HepG2 (cell line): ENCODE results near the gene HELT. TPM values are rescaled to one million over a fixed set of nuclear protein-coding genes. Genes with fewer than 3 reads are reported as not detected.

ENCODE experiments used
- HNRNPLL ChIP-seq: fragments of 200-400 bp; formaldehyde crosslinking; IDR thresholded peaks from 2 replicates; pipeline ENCODE4 v1.6.1; 2017; ENCODE audit warnings: mild to moderate bottlenecking, low read depth, low read length; ENCODE audit not compliant: poor library complexity, severe bottlenecking
- KDM5B ChIP-seq: sonication (generic); formaldehyde crosslinking; IDR thresholded peaks from 2 replicates; pipeline ENCODE4 v1.4.0; 2020; ENCODE audit warnings: missing genetic modification reagents, mild to moderate bottlenecking, borderline replicate concordance
- MAFK ChIP-seq, 2 experiments: IDR thresholded peaks in 1 of 2; conservative IDR thresholded peaks in 1 of 2; 2 replicates each; pipeline ENCODE4 v1.6.1; 2011; ENCODE audit warnings: improper control_type of control experiment in 2 of 2, low read length in 2 of 2
- MBNL3 ChIP-seq: fragments of 250-450 bp; sonication (Bioruptor Pico); conservative IDR thresholded peaks from 2 replicates; pipeline ENCODE4 v1.8.0; 2022; ENCODE audit warnings: mild to moderate bottlenecking, inconsistent platforms
- MXD3 ChIP-seq: IDR thresholded peaks from 2 replicates; pipeline ENCODE4 v1.6.1; 2016; ENCODE audit warnings: mild to moderate bottlenecking, missing biosample characterization, missing genetic modification reagents
- STAT6 ChIP-seq: sonication (generic); formaldehyde crosslinking; IDR thresholded peaks from 2 replicates; pipeline ENCODE4 v1.4.0; 2020; ENCODE audit warnings: missing genetic modification reagents, mild to moderate bottlenecking, borderline replicate concordance
- TERF1 ChIP-seq: sonication (generic); formaldehyde crosslinking; IDR thresholded peaks from 2 replicates; pipeline ENCODE4 v1.8.0; 2022; ENCODE audit warnings: mild to moderate bottlenecking, missing genetic modification reagents, moderate library complexity
- ZIK1 ChIP-seq: sonication (generic); formaldehyde crosslinking; IDR thresholded peaks from 2 replicates; pipeline ENCODE4 v1.5.0; 2020; ENCODE audit warnings: mild to moderate bottlenecking, low read depth, missing genetic modification reagents, borderline replicate concordance
- ZNF562 ChIP-seq: sonication (generic); formaldehyde crosslinking; IDR thresholded peaks from 2 replicates; pipeline ENCODE4 v1.8.0; 2022; ENCODE audit warnings: missing genetic modification reagents, borderline replicate concordance
- polyA plus RNA-seq, 8 experiments: library from polyadenylated mRNA; depleted of rRNA in 3 of 8; stranded (reverse) in 7 of 8; unstranded in 1 of 8; fragments of >200 nt; fragmentation: Illumina TruSeq in 4 of 8; extraction: Trizol in 4 of 8; gene quantifications; 2 replicates each; pipeline versions ENCODE4 v1.2.1 to v1.2.3, GENCODE V29; 2011 to 2016; ENCODE audit warnings: low read depth in 4 of 8, missing spikeins in 1 of 8, mixed read lengths in 1 of 8; ENCODE audit not compliant: insufficient read depth in 1 of 8
- total RNA-seq, 5 experiments: library from RNA; depleted of rRNA; stranded (reverse); fragments of >200 nt; fragmentation: Illumina TruSeq; extraction: Trizol; gene quantifications; 2 replicates each; pipeline ENCODE4 v1.2.3, GENCODE V29; 2016; ENCODE audit warnings: low read depth in 1 of 5
- TF ChIP-seq, protein P1 (sequence below): IDR thresholded peaks from 2 replicates; pipeline ENCODE4 v1.6.1; 2012; ENCODE audit warnings: low read length, improper control_type of control experiment

Gene HELT
- total and polyA plus RNA-seq, 2 of the 13 experiments (the other 11 are each of a cell fraction or from before 2014, with no cell fraction given), result not detected

GRCh38 chr4:185013417-185014125 is 4.7 kb upstream of the HELT start (continued):
- no peak for TF ChIP-seq TERF1
- no peak for TF ChIP-seq STAT6 (CRISPR knock-in tag)
- no peak for TF ChIP-seq MXD3 (CRISPR knock-in tag)
- TF ChIP-seq HNRNPLL, result no peak
- no peak for TF ChIP-seq KDM5B (CRISPR knock-in tag)
- no peak for TF ChIP-seq MBNL3 (CRISPR knock-in tag)
- no peak for TF ChIP-seq ZNF562 (CRISPR knock-in tag)
- TF ChIP-seq ZIK1 (CRISPR knock-in tag), result no peak
- TF ChIP-seq MAFK (conservative IDR thresholded peaks at IDR 0.05 in 1 of 2, IDR thresholded peaks at IDR 0.05 in 1 of 2; ENCODE audit: low read length in 2 of 2), result no peak
- TF ChIP-seq, protein P1, sequence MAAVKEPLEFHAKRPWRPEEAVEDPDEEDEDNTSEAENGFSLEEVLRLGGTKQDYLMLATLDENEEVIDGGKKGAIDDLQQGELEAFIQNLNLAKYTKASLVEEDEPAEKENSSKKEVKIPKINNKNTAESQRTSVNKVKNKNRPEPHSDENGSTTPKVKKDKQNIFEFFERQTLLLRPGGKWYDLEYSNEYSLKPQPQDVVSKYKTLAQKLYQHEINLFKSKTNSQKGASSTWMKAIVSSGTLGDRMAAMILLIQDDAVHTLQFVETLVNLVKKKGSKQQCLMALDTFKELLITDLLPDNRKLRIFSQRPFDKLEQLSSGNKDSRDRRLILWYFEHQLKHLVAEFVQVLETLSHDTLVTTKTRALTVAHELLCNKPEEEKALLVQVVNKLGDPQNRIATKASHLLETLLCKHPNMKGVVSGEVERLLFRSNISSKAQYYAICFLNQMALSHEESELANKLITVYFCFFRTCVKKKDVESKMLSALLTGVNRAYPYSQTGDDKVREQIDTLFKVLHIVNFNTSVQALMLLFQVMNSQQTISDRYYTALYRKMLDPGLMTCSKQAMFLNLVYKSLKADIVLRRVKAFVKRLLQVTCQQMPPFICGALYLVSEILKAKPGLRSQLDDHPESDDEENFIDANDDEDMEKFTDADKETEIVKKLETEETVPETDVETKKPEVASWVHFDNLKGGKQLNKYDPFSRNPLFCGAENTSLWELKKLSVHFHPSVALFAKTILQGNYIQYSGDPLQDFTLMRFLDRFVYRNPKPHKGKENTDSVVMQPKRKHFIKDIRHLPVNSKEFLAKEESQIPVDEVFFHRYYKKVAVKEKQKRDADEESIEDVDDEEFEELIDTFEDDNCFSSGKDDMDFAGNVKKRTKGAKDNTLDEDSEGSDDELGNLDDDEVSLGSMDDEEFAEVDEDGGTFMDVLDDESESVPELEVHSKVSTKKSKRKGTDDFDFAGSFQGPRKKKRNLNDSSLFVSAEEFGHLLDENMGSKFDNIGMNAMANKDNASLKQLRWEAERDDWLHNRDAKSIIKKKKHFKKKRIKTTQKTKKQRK, result no peak
